Stimulated activated CD8-positive, alpha-beta memory T cell treated with anti-CD3 and anti-CD28 coated beads, Interleukin-7, amount 100 ng/mL, for 1 hour (primary cell): ENCODE data around the gene TRIM58.

Experiments used
- DNase-seq, 2 donors: peaks; one replicate each; pipeline ENCODE4 v3.0.0-alpha.2; 2020; ENCODE audit warnings: low read depth in 2 of 2

Gene TRIM58

GRCh38 chr1:247857069-247857984, at the start of gene TRIM58:
TRIM58 (plus strand) TSS chr1:247857187; CDS start chr1:247857247, 60 bp downstream.
- no peak for DNase-seq

- no peak for DNase-seq
These were observed 44.4 kb upstream of the TRIM58 start for GRCh38 chr1:247812637-247813036.

- DNase-seq, result no peak
These were observed 34.9 kb upstream of the TRIM58 start for GRCh38 chr1:247822060-247822459.

- no peak for DNase-seq
These were observed 33.0 kb upstream of the TRIM58 start, which contains the start of gene OR14A16 for GRCh38 chr1:247824023-247824422. OR14A16 (minus strand) TSS chr1:247824119; CDS start chr1:247815729, 8,390 bp downstream.

GRCh38 chr1:247825362-247825761, 31.6 kb upstream of the TRIM58 start:
- DNase-seq, result no peak

- no peak for DNase-seq
These were observed 27.3 kb upstream of the TRIM58 start for GRCh38 chr1:247829656-247830055.

GRCh38 chr1:247833601-247834000, 23.4 kb upstream of the TRIM58 start:
- DNase-seq, result no peak

GRCh38 chr1:247840818-247841217, 16.2 kb upstream of the TRIM58 start:
- no peak for DNase-seq

GRCh38 chr1:247841796-247842195, 15.2 kb upstream of the TRIM58 start, which contains the start of gene OR11L1:
OR11L1 (minus strand) TSS chr1:247841896; CDS start chr1:247841896, 0 bp downstream.
- DNase-seq, result no peak

GRCh38 chr1:247843411-247843810, 13.6 kb upstream of the TRIM58 start:
- no peak for DNase-seq

- DNase-seq, result no peak
These were observed 11.8 kb upstream of the TRIM58 start for GRCh38 chr1:247845011-247845692.

- DNase-seq, result no peak
These were observed 11.3 kb upstream of the TRIM58 start for GRCh38 chr1:247845693-247846017.

- no peak for DNase-seq
These were observed 8.6 kb upstream of the TRIM58 start for GRCh38 chr1:247848346-247848745.

GRCh38 chr1:247849616-247850015, 7.4 kb upstream of the TRIM58 start:
- no peak for DNase-seq

- DNase-seq, result no peak
These were observed 2.0 kb upstream of the TRIM58 start for GRCh38 chr1:247854899-247855545.

- no peak for DNase-seq
These were observed 1.1 kb upstream of the TRIM58 start for GRCh38 chr1:247855911-247856310.

- no peak for DNase-seq
These were observed 1.1 kb downstream of the TRIM58 start for GRCh38 chr1:247857985-247858619.

GRCh38 chr1:247862756-247863155, 5.8 kb downstream of the TRIM58 start:
- DNase-seq, result no peak

GRCh38 chr1:247864644-247865043, 7.7 kb downstream of the TRIM58 start:
- no peak for DNase-seq

- no peak for DNase-seq
These were observed 8.4 kb downstream of the TRIM58 start for GRCh38 chr1:247865416-247865815.

- no peak for DNase-seq
These were observed 26.4 kb downstream of the TRIM58 start for GRCh38 chr1:247883346-247883745.
